Sigmoid colon (tissue), 7 donors: ENCODE data around the gene HIRIP3. TPM values are rescaled to one million over a fixed set of nuclear protein-coding genes. Genes with fewer than 3 reads are reported as not detected.
"Not testable (repeated sequence)": the region's sequence is repeated elsewhere in the genome, so short reads cannot be mapped to it uniquely, and the experiment has no call there.

ENCODE experiments used
- DNase-seq: peaks from one replicate; pipeline ENCODE4 v3.0.0-alpha.2; 2019
- H3K27ac ChIP-seq, 4 donors: fragments of 200-600 bp; sonication (generic); one replicate each; pipeline ENCODE4 v1.5.1; 2016 to 2019; ENCODE audit warnings: mild to moderate bottlenecking in 1 of 4
- H3K27me3 ChIP-seq, 3 donors: fragments of 200-600 bp; sonication (generic); one replicate each; pipeline ENCODE4 v1.5.1; 2019; ENCODE audit warnings: mild to moderate bottlenecking in 1 of 3
- H3K36me3 ChIP-seq, 4 donors: fragments of 200-600 bp; sonication (generic); one replicate each; pipeline ENCODE4 v1.5.1; 2016 to 2019
- H3K4me1 ChIP-seq, 4 donors: fragments of 200-600 bp; sonication (generic); one replicate each; pipeline ENCODE4 v1.5.1; 2017 to 2019
- H3K4me3 ChIP-seq, 4 donors: fragments of 200-600 bp; sonication (generic); one replicate each; pipeline ENCODE4 v1.5.1; 2017 to 2019; ENCODE audit warnings: mild to moderate bottlenecking in 2 of 4, moderate library complexity in 1 of 4
- H3K9me3 ChIP-seq, 4 donors: fragments of 200-600 bp in 3 of 4; sonication (generic) in 3 of 4; one replicate each; pipeline versions ENCODE4 v1.5.1 to v1.6.1; 2013 to 2019
- CTCF ChIP-seq, 4 experiments: fragments of 450-650 bp in 3 of 4; fragments of 200-600 bp in 1 of 4; IDR thresholded peaks; one replicate each; pipeline ENCODE4 v1.5.1; 2016 to 2019; ENCODE audit warnings: antibody characterized with exemption in 4 of 4, mild to moderate bottlenecking in 3 of 4, moderate library complexity in 2 of 4
- EP300 ChIP-seq, 4 donors: sonication (generic); formaldehyde crosslinking; IDR thresholded peaks; one replicate each; pipeline ENCODE4 v1.6.1; 2017; ENCODE audit warnings: antibody characterized with exemption in 4 of 4
- POLR2A ChIP-seq, 2 donors: fragments of 450-650 bp; IDR thresholded peaks; one replicate each; pipeline ENCODE4 v1.6.1; 2016; ENCODE audit warnings: antibody characterized with exemption in 2 of 2, mild to moderate bottlenecking in 2 of 2, moderate library complexity in 2 of 2
- POLR2AphosphoS5 ChIP-seq, 4 donors: sonication (generic); formaldehyde crosslinking; IDR thresholded peaks; one replicate each; pipeline ENCODE4 v1.6.1; 2017; ENCODE audit warnings: antibody characterized with exemption in 4 of 4
- WGBS, 2 donors: extraction: QIAGEN DNeasy Blood & Tissue Kit; methylation state at CpG; one replicate each; pipeline ENCODE4 v1.1.7; 2013; 5-methylcytosine and 5-hydroxymethylcytosine counted together
- intact Hi-C: fragments of 100-400 bp; cut with DNase I; formaldehyde crosslinking; loops from one replicate; pipeline ENCODE4 v1.15.1; 2023
- polyA plus RNA-seq, 3 donors: library from polyadenylated mRNA; stranded (reverse); fragments of 200-250 nt; gene quantifications; one replicate each; pipeline ENCODE4 v1.2.3, GENCODE V29; 2013
- total RNA-seq, 4 donors: library from RNA; depleted of rRNA; stranded (reverse); fragments of >200 nt; gene quantifications; one replicate each; pipeline ENCODE4 v1.1.0, GENCODE V29; 2016
- donor health status: healthy with polysubstance abuse.
- donor health status: Bipolar disorder and iron deficiency.
- donor health status: healthy.

HIRIP3 gene
- total and polyA plus RNA-seq, 7 donors, result 9.0 to 22.7 (median 15.8) TPM

DNA sequence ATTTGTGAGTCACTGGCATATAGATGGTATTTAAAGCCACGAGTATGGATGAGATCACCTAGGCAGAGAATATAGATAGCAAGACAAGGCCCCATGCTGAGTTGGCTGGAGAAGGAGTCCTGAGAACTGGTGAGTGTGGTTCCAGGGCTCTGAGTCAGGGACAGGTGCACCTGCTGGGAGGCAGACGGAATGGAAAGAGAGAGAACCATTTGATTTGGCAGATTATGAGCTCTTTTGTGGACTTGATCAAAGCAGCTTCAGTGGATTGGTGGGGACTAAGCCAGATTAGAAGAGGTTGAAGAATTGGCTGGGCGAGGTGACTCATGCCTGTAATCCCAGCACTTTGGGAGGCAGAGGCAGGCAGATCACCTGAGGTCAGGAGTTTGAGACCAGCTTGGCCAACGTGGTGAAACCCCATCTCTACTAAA is 23.3 kb upstream of the HIRIP3 start:
- intact Hi-C loops, result no loop called here
- Histone ChIP-seq H3K27me3 (no peaks in the 10 kb centered on the region), H3K4me3 (no peak overlapping the region), H3K36me3 (no peaks in the 10 kb centered on the region), H3K27ac (no peak overlapping the region), H3K4me1 (peaks cover 0 to 12% (median 11%) of the 10 kb centered on the region in 4 donors), H3K9me3 (no peaks in the 10 kb centered on the region)
- TF ChIP-seq CTCF (IDR thresholded peaks at IDR 0.05), result no peak
- 71 to 80% methylated on average over 4 of the region's 4 CpGs for WGBS, 2 donors
- no peak for DNase-seq

DNA sequence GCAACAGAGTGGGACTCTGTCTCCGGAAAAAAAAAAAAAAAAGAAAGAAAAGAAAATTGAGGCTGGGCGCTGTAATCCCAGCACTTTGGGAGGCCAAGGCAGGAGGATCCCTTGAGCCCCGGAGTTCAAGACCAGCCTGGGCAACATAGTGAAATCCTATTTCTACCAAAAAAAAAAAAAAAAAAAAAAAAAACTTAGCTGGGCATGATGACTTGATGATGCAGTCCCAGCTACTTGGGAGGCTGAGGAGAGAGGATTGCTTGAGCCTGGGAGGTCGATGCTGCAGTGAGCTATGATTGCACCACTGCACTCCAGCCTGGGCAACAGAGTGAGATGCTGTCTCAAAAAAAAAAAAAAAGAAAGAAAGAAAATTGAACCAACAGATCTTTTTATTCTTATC is 22.5 kb upstream of the HIRIP3 start:
- H3K27ac ChIP-seq, H3K36me3 ChIP-seq, DNase-seq, H3K4me3 ChIP-seq, H3K9me3 ChIP-seq, intact Hi-C loops, H3K27me3 ChIP-seq: not testable (repeated sequence)
- H3K4me1 ChIP-seq, result peaks cover 0 to 12% (median 11%) of the 10 kb centered on the region in 4 donors
- WGBS, 2 donors, result 92 to 94% methylated on average over 4 of the region's 4 CpGs

DNA sequence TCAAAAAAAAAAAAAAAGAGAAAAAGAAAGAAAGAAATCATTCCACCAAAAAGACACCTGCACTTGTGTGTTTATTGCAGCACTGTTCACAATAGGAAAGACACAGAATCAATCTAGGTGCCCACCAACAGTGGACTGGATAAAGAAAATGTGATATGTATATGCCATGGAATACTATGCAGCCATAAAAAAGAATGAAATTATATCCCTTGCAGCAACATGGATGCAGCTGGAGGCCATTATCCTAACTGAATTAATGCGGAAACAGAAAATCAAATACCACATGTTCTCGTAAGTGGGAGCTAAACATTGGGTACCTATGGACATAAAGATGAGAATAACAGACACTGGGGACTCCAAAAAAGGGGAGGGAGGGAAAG is 21.9 kb upstream of the HIRIP3 start:
- peaks cover 0 to 12% (median 11%) of the 10 kb centered on the region in 4 donors for H3K4me1 ChIP-seq
- WGBS, 2 donors, result 94 to 98% methylated on average over 2 of the region's 2 CpGs
- H3K36me3 ChIP-seq, result no peaks in the 10 kb centered on the region
- peaks cover 0 to 6% (median 6%) of the 10 kb centered on the region in 3 donors for H3K27me3 ChIP-seq
- H3K9me3 ChIP-seq, result no peaks in the 10 kb centered on the region
- no peak overlapping the region for H3K27ac ChIP-seq
- H3K4me3 ChIP-seq, result no peak overlapping the region
- TF ChIP-seq POLR2AphosphoS5 (IDR thresholded peaks at IDR 0.05) (no peak), EP300 (IDR thresholded peaks at IDR 0.05) (no peak), CTCF (IDR thresholded peaks at IDR 0.05) (no peak), POLR2A (IDR thresholded peaks at IDR 0.05) (no peak)
- intact Hi-C loops, result no loop called here
- no peak for DNase-seq

GRCh38 chr16:30016555-30017276 is 21.3 kb upstream of the HIRIP3 start:
- Histone ChIP-seq H3K27me3 (peaks cover 5 to 12% (median 11%) of the 10 kb centered on the region in 3 donors), H3K4me1 (peaks cover 0 to 10% (median 10%) of the 10 kb centered on the region in 4 donors), H3K36me3 (no peaks in the 10 kb centered on the region), H3K9me3 (no peaks in the 10 kb centered on the region), H3K27ac (no peak overlapping the region), H3K4me3 (no peak overlapping the region)
- 73 to 81% methylated on average over 8 of the region's 8 CpGs for WGBS, 2 donors
- TF ChIP-seq CTCF (IDR thresholded peaks at IDR 0.05) (no peak), POLR2A (IDR thresholded peaks at IDR 0.05) (no peak), POLR2AphosphoS5 (IDR thresholded peaks at IDR 0.05) (no peak), EP300 (IDR thresholded peaks at IDR 0.05) (no peak)
- intact Hi-C loops, result no loop called here
- DNase-seq, result no peak

- peaks cover 0 to 13% (median 11%) of the 10 kb centered on the region in 4 donors for H3K4me1 ChIP-seq
- H3K4me3 ChIP-seq, H3K27ac ChIP-seq, H3K36me3 ChIP-seq, DNase-seq, intact Hi-C loops, H3K9me3 ChIP-seq: not testable (repeated sequence)
- 92 to 94% methylated on average over 7 of the region's 7 CpGs for WGBS, 2 donors
- H3K27me3 ChIP-seq, result peaks cover 17 to 24% (median 24%) of the 10 kb centered on the region in 3 donors
These were observed 20.0 kb upstream of the HIRIP3 start for GRCh38 chr16:30015450-30015849.

GRCh38 chr16:30012598-30012997 is 17.2 kb upstream of the HIRIP3 start:
- DNase-seq, H3K4me3 ChIP-seq, H3K27ac ChIP-seq, H3K36me3 ChIP-seq, H3K9me3 ChIP-seq, intact Hi-C loops: not testable (repeated sequence)
- Histone ChIP-seq H3K27me3 (peaks cover 24 to 47% (median 41%) of the 10 kb centered on the region in 3 donors), H3K4me1 (peaks cover 0 to 20% (median 17%) of the 10 kb centered on the region in 4 donors)
- 81 to 82% methylated on average over 14 of the region's 14 CpGs for WGBS, 2 donors
